Spleen (tissue), 11 donors: Measurements from ENCODE around the gene TYK2. TPM values are rescaled to one million over a fixed set of nuclear protein-coding genes. Genes with fewer than 3 reads are reported as not detected.
"Not testable (repeated sequence)": the region's sequence is repeated elsewhere in the genome, so short reads cannot be mapped to it uniquely, and the experiment has no call there.

Source experiments
- DNase-seq: peaks from one replicate; pipeline ENCODE4 v3.0.0-alpha.2; 2020
- H3K27ac ChIP-seq, 8 donors: fragments of 200-600 bp; sonication (generic) in 7 of 8; 1 replicate in 4 of 8; 2 replicates in 4 of 8; pipeline versions ENCODE4 v1.5.0 to v1.8.0; 2016 to 2021; ENCODE audit warnings: inconsistent platforms in 4 of 8, mild to moderate bottlenecking in 4 of 8, moderate library complexity in 1 of 8
- H3K27me3 ChIP-seq, 7 donors: fragments of 200-600 bp; sonication (generic) in 6 of 7; replicated peaks in 1 of 7; 1 replicate in 4 of 7; 2 replicates in 3 of 7; pipeline versions ENCODE4 v1.5.0 to v1.8.0; 2016 to 2021; ENCODE audit warnings: inconsistent platforms in 3 of 7, mild to moderate bottlenecking in 1 of 7
- H3K36me3 ChIP-seq, 6 donors: fragments of 200-600 bp; sonication (generic) in 5 of 6; 1 replicate in 4 of 6; 2 replicates in 2 of 6; pipeline versions ENCODE4 v1.5.0 to v1.8.0; 2016 to 2021; ENCODE audit warnings: inconsistent platforms in 2 of 6
- H3K4me1 ChIP-seq, 6 donors: fragments of 200-600 bp; sonication (generic) in 5 of 6; 1 replicate in 3 of 6; 2 replicates in 3 of 6; pipeline versions ENCODE4 v1.5.0 to v1.8.0; 2016 to 2021; ENCODE audit warnings: inconsistent platforms in 3 of 6
- H3K4me3 ChIP-seq, 8 donors: fragments of 200-600 bp; sonication (generic) in 7 of 8; 1 replicate in 4 of 8; 2 replicates in 4 of 8; pipeline versions ENCODE4 v1.5.0 to v1.8.0; 2016 to 2021; ENCODE audit warnings: inconsistent platforms in 4 of 8, mild to moderate bottlenecking in 4 of 8, moderate library complexity in 2 of 8
- H3K9me3 ChIP-seq, 8 donors: fragments of 200-600 bp; sonication (generic) in 7 of 8; 1 replicate in 4 of 8; 2 replicates in 4 of 8; pipeline versions ENCODE4 v1.5.0 to v1.8.0; 2016 to 2021; ENCODE audit warnings: inconsistent platforms in 4 of 8
- CTCF ChIP-seq, 11 experiments: fragments of 200-600 bp in 7 of 11; fragments of 450-650 bp in 4 of 11; sonication (generic) in 4 of 11; IDR thresholded peaks in 8 of 11; conservative IDR thresholded peaks in 3 of 11; 1 replicate in 7 of 11; 2 replicates in 4 of 11; pipeline versions ENCODE4 v1.4.0 to v1.8.0; 2016 to 2021; ENCODE audit warnings: antibody characterized with exemption in 11 of 11, inconsistent platforms in 4 of 11, mild to moderate bottlenecking in 1 of 11
- POLR2A ChIP-seq, 3 donors: fragments of 450-650 bp; IDR thresholded peaks; one replicate each; pipeline ENCODE4 v1.5.1; 2017; ENCODE audit warnings: antibody characterized with exemption in 3 of 3, mild to moderate bottlenecking in 1 of 3
- POLR2AphosphoS5 ChIP-seq, 3 donors: sonication (generic); formaldehyde crosslinking; IDR thresholded peaks; one replicate each; pipeline ENCODE4 v1.5.1; 2017; ENCODE audit warnings: antibody characterized with exemption in 3 of 3
- WGBS, 5 donors: extraction: QIAGEN DNeasy Blood & Tissue Kit in 3 of 5; methylation state at CpG; one replicate each; pipeline versions ENCODE4 v1.1.5 to v1.1.7; 2013 to 2018; 5-methylcytosine and 5-hydroxymethylcytosine counted together
- intact Hi-C: fragments of 100-400 bp; cut with DNase I; formaldehyde crosslinking; loops from one replicate; pipeline ENCODE4 v1.15.0; 2023; ENCODE audit warnings: low total_unique reads
- polyA plus RNA-seq, 3 donors: library from polyadenylated mRNA; stranded (reverse); fragments of 200-250 nt; gene quantifications; one replicate each; pipeline ENCODE4 v1.2.1, GENCODE V29; 2013
- total RNA-seq, 7 donors: library from RNA; depleted of rRNA in 3 of 7; stranded (reverse); fragments of >200 nt in 3 of 7; fragmentation: NEBNext Ultra II Directional in 4 of 7; extraction: Animal tissue kit (Norgen Biotek cat#: 25700) in 4 of 7; gene quantifications; one replicate each; pipeline versions ENCODE4 v1.1.0 to v1.2.1, GENCODE V29; 2016 to 2021
- donor health status: healthy with polysubstance abuse.
- donor health status: DM: no; HTN: no; CAD: no; lungs with moderate emphysema.
- donor health status: DM: no; HTN: no; CAD: no.
- donor health status: Bipolar disorder and iron deficiency.
- donor health status: healthy.
- donor health status: DM: no; HTN: no; CAD: no.
- donor health status: DM: yes; HTN: yes; CAD: no.

Gene TYK2
- total and polyA plus RNA-seq, 10 donors, result 159 to 422 (median 251) TPM

GRCh38 chr19:10372690-10373089, 7.7 kb downstream of the TYK2 start:
- DNase-seq, result no peak
- H3K36me3 ChIP-seq, result peaks cover 0 to 97% (median 54%) of the 10 kb centered on the region in 6 donors
- 68 to 85% (median 81%) methylated on average over 3 of the region's 3 CpGs for WGBS, 5 donors
- intact Hi-C loops, result no loop called here
- no peaks in the 10 kb centered on the region for H3K27me3 ChIP-seq
- peaks cover 0 to 44% (median 16%) of the 10 kb centered on the region in 6 donors for H3K4me1 ChIP-seq
- TF ChIP-seq POLR2AphosphoS5 (IDR thresholded peaks at IDR 0.05) (no peak), CTCF (IDR thresholded peaks at IDR 0.05 in 8 of 11, conservative IDR thresholded peaks at IDR 0.05 in 3 of 11) (no peak)
- H3K9me3 ChIP-seq, result no peaks in the 10 kb centered on the region
- H3K4me3 ChIP-seq, result no peak overlapping the region
- H3K27ac ChIP-seq, result peak overlapping the region in 7 of 8 donors; percentile 49 to 87 (median 73)

- no peak for DNase-seq
- TF ChIP-seq POLR2A (IDR thresholded peaks at IDR 0.05) (no peak), CTCF (IDR thresholded peaks at IDR 0.05 in 8 of 11, conservative IDR thresholded peaks at IDR 0.05 in 3 of 11) (no peak), POLR2AphosphoS5 (IDR thresholded peaks at IDR 0.05) (no peak)
- Histone ChIP-seq H3K4me1 (peaks cover 0 to 12% (median 4%) of the 10 kb centered on the region in 6 donors), H3K9me3 (no peaks in the 10 kb centered on the region), H3K4me3 (no peak overlapping the region), H3K27me3 (no peaks in the 10 kb centered on the region), H3K36me3 (peaks cover 0 to 100% (median 83%) of the 10 kb centered on the region in 6 donors), H3K27ac (no peak overlapping the region)
- intact Hi-C loops, result no loop called here
- 91 to 95% (median 92%) methylated on average over 12 to 15 of the region's 15 CpGs for WGBS, 5 donors
Observed at GRCh38 chr19:10368101-10368803, 12.1 kb downstream of the TYK2 start.

- H3K27ac ChIP-seq, H3K4me1 ChIP-seq, H3K4me3 ChIP-seq, H3K27me3 ChIP-seq, H3K9me3 ChIP-seq, DNase-seq, intact Hi-C loops: not testable (repeated sequence)
- 95 to 100% (median 98%) methylated on average over 4 of the region's 4 CpGs for WGBS, 5 donors
- peaks cover 0 to 100% (median 96%) of the 10 kb centered on the region in 6 donors for H3K36me3 ChIP-seq
Observed at GRCh38 chr19:10366950-10367512, 13.3 kb downstream of the TYK2 start.

- Histone ChIP-seq H3K36me3 (peaks cover 0 to 100% (median 98%) of the 10 kb centered on the region in 6 donors), H3K27ac (no peak overlapping the region), H3K27me3 (no peaks in the 10 kb centered on the region), H3K9me3 (no peaks in the 10 kb centered on the region), H3K4me3 (no peak overlapping the region), H3K4me1 (no peaks in the 10 kb centered on the region)
- no peak for DNase-seq
- TF ChIP-seq CTCF (IDR thresholded peaks at IDR 0.05 in 8 of 11, conservative IDR thresholded peaks at IDR 0.05 in 3 of 11) (no peak), POLR2AphosphoS5 (IDR thresholded peaks at IDR 0.05) (peak in 1 of 3 donors; percentile 57), POLR2A (IDR thresholded peaks at IDR 0.05) (no peak)
- intact Hi-C loops, result no loop called here
- 94 to 97% (median 95%) methylated on average over 22 to 23 of the region's 23 CpGs for WGBS, 5 donors
Observed at GRCh38 chr19:10365518-10365917, 14.9 kb downstream of the TYK2 start.
